Gastroesophageal sphincter (tissue), 4 donors: ENCODE data around the gene ARRB1. TPM values are rescaled to one million over a fixed set of nuclear protein-coding genes. Genes with fewer than 3 reads are reported as not detected.
A peak's percentile ranks its signal among the peaks of the same experiment; 100 is the strongest.
"Not testable (repeated sequence)": the region's sequence is repeated elsewhere in the genome, so short reads cannot be mapped to it uniquely, and the experiment has no call there.

Experiments used
- ATAC-seq: fragments of 150-250 bp; one replicate; pipeline ENCODE4 v1.9.1; 2016; ENCODE audit warnings: mild to moderate bottlenecking, moderate library complexity
- H3K27ac ChIP-seq, 4 donors: fragments of 200-600 bp; sonication (generic) in 3 of 4; 1 replicate in 3 of 4; 2 replicates in 1 of 4; pipeline ENCODE4 v1.5.1; 2016 to 2019
- H3K27me3 ChIP-seq: fragments of 200-600 bp; sonication (generic); one replicate; pipeline ENCODE4 v1.5.1; 2019
- H3K36me3 ChIP-seq, 2 donors: fragments of 200-600 bp; sonication (generic); one replicate each; pipeline ENCODE4 v1.5.1; 2019; ENCODE audit warnings: control low read depth in 1 of 2
- H3K4me1 ChIP-seq, 3 donors: fragments of 200-600 bp; sonication (generic); 1 replicate in 2 of 3; 2 replicates in 1 of 3; pipeline ENCODE4 v1.5.1; 2016 to 2019; ENCODE audit warnings: control low read depth in 2 of 3
- H3K4me3 ChIP-seq, 2 donors: fragments of 200-600 bp; sonication (generic); one replicate each; pipeline ENCODE4 v1.5.1; 2019; ENCODE audit warnings: mild to moderate bottlenecking in 1 of 2, moderate library complexity in 1 of 2
- H3K9me3 ChIP-seq, 3 donors: fragments of 200-600 bp; sonication (generic); one replicate each; pipeline ENCODE4 v1.5.1; 2017 to 2019; ENCODE audit warnings: control low read depth in 2 of 3
- EP300 ChIP-seq: sonication (generic); formaldehyde crosslinking; IDR thresholded peaks from one replicate; pipeline ENCODE4 v1.6.1; 2017; ENCODE audit warnings: antibody characterized with exemption, mild to moderate bottlenecking
- POLR2A ChIP-seq, 2 donors: fragments of 450-650 bp; IDR thresholded peaks; one replicate each; pipeline ENCODE4 v1.6.1; 2017; ENCODE audit warnings: antibody characterized with exemption in 2 of 2, mild to moderate bottlenecking in 2 of 2, moderate library complexity in 1 of 2
- POLR2AphosphoS5 ChIP-seq: sonication (generic); formaldehyde crosslinking; IDR thresholded peaks from one replicate; pipeline ENCODE4 v1.6.1; 2017; ENCODE audit warnings: antibody characterized with exemption
- WGBS, 2 donors: methylation state at CpG; one replicate each; pipeline ENCODE4 v1.1.5; 2018; ENCODE audit warnings: low coverage in 1 of 2; 5-methylcytosine and 5-hydroxymethylcytosine counted together
- total RNA-seq, 4 donors: library from RNA; depleted of rRNA; stranded (reverse); fragments of >200 nt; gene quantifications; one replicate each; pipeline ENCODE4 v1.1.0, GENCODE V29; 2016
- TF ChIP-seq, protein P1 (sequence below), 4 experiments: fragments of 200-600 bp in 2 of 4; fragments of 450-650 bp in 2 of 4; sonication (generic) in 1 of 4; IDR thresholded peaks; one replicate each; pipeline ENCODE4 v1.5.1; 2017 to 2019; ENCODE audit warnings: antibody characterized with exemption in 4 of 4, mild to moderate bottlenecking in 2 of 4, moderate library complexity in 2 of 4

ARRB1 gene
- total RNA-seq, 4 donors from 2014 or later = 72.3 to 120 (median 93.0) TPM

DNA sequence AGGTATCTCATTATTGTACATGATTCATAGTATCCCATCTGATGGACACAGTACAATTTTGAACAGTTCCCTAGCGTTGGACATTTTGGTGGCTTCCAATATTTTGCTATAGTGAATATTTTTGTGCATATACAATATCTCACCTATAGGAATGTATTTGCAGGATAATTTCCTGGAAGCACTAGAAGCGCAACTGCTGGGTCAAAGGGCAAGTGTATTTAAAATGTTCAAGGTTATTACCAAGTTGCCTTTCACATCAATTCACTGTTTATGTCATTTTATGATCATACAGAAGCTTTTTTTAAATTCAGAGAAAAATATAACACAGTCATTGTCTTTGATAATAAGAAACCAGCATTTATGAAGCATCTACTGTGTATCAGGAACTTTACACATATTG, 28.8 kb upstream of the ARRB1 start:
- peaks cover 0 to 36% (median 13%) of the 10 kb centered on the region in 3 donors for H3K4me1 ChIP-seq
- H3K36me3 ChIP-seq = no peaks in the 10 kb centered on the region
- ATAC-seq = no peak
- no peak overlapping the region for H3K4me3 ChIP-seq
- no peaks in the 10 kb centered on the region for H3K27me3 ChIP-seq
- 87 to 100% methylated on average over 2 of the region's 2 CpGs for WGBS, 2 donors
- TF ChIP-seq EP300 (no peak), POLR2AphosphoS5 (no peak), POLR2A (IDR thresholded peaks at IDR 0.05) (no peak)
- TF ChIP-seq, protein P1, sequence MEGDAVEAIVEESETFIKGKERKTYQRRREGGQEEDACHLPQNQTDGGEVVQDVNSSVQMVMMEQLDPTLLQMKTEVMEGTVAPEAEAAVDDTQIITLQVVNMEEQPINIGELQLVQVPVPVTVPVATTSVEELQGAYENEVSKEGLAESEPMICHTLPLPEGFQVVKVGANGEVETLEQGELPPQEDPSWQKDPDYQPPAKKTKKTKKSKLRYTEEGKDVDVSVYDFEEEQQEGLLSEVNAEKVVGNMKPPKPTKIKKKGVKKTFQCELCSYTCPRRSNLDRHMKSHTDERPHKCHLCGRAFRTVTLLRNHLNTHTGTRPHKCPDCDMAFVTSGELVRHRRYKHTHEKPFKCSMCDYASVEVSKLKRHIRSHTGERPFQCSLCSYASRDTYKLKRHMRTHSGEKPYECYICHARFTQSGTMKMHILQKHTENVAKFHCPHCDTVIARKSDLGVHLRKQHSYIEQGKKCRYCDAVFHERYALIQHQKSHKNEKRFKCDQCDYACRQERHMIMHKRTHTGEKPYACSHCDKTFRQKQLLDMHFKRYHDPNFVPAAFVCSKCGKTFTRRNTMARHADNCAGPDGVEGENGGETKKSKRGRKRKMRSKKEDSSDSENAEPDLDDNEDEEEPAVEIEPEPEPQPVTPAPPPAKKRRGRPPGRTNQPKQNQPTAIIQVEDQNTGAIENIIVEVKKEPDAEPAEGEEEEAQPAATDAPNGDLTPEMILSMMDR (IDR thresholded peaks at IDR 0.05) = no peak
- H3K27ac ChIP-seq = peak overlapping the region in 3 of 4 donors; percentile 1 to 58 (median 54)
- H3K9me3 ChIP-seq = no peaks in the 10 kb centered on the region

- not testable (repeated sequence) for H3K27me3 ChIP-seq, H3K27ac ChIP-seq, ATAC-seq, H3K9me3 ChIP-seq, H3K36me3 ChIP-seq, H3K4me3 ChIP-seq
- 89 to 98% methylated on average over 3 to 4 of the region's 17 CpGs for WGBS, 2 donors
- peaks cover 0 to 26% (median 10%) of the 10 kb centered on the region in 3 donors for H3K4me1 ChIP-seq
These were observed 27.3 kb upstream of the ARRB1 start for GRCh38 chr11:75378776-75379175.

GRCh38 chr11:75376175-75376574, 24.7 kb upstream of the ARRB1 start:
- Histone ChIP-seq H3K4me1 (peaks cover 0 to 32% (median 11%) of the 10 kb centered on the region in 3 donors), H3K9me3 (no peaks in the 10 kb centered on the region), H3K27me3 (no peaks in the 10 kb centered on the region), H3K36me3 (no peaks in the 10 kb centered on the region), H3K27ac (no peak overlapping the region), H3K4me3 (no peak overlapping the region)
- ATAC-seq = no peak
- no peak for TF ChIP-seq POLR2AphosphoS5
- TF ChIP-seq, protein P1 (IDR thresholded peaks at IDR 0.05) = no peak
- TF ChIP-seq POLR2A (IDR thresholded peaks at IDR 0.05) = no peak
- TF ChIP-seq EP300 = no peak
- WGBS, 2 donors = 60 to 83% methylated on average over 1 to 3 of the region's 9 CpGs

DNA sequence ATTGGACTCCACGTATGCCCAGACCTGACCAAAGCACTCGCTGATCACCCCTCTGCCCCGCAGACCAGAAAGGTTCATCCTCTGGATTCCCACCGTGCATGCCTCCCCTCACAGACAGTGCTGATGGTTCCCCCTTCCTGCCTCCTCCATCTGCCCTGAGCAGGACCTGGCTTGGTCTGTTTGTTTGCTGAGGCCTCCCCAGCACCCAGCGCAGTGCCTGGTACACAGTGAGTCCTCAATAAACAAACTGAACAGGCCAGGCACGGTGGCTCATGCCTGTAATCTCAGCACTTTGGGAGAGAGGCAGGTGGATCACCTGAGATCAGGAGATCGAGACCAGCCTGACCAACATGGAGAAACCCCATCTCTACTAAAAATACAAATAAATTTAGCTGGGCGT, 24.2 kb upstream of the ARRB1 start:
- no peak for ATAC-seq
- Histone ChIP-seq H3K27ac (no peak overlapping the region), H3K9me3 (no peaks in the 10 kb centered on the region), H3K27me3 (no peaks in the 10 kb centered on the region), H3K4me3 (no peak overlapping the region), H3K4me1 (peaks cover 0 to 27% (median 6%) of the 10 kb centered on the region in 3 donors), H3K36me3 (no peaks in the 10 kb centered on the region)
- TF ChIP-seq, protein P1 (IDR thresholded peaks at IDR 0.05) = no peak
- TF ChIP-seq EP300 (no peak), POLR2AphosphoS5 (no peak), POLR2A (IDR thresholded peaks at IDR 0.05) (no peak)
- WGBS, 2 donors = 70 to 96% methylated on average over 3 to 4 of the region's 8 CpGs

GRCh38 chr11:75374646-75375045, 23.2 kb upstream of the ARRB1 start:
- peaks cover 0 to 22% (median 6%) of the 10 kb centered on the region in 3 donors for H3K4me1 ChIP-seq
- no peaks in the 10 kb centered on the region for H3K36me3 ChIP-seq
- TF ChIP-seq POLR2AphosphoS5 (no peak), POLR2A (IDR thresholded peaks at IDR 0.05) (no peak), EP300 (no peak)
- TF ChIP-seq, protein P1 (IDR thresholded peaks at IDR 0.05) = no peak
- H3K9me3 ChIP-seq = no peaks in the 10 kb centered on the region
- no peak for ATAC-seq
- 96% methylated on average over 2 to 4 of the region's 4 CpGs for WGBS, 2 donors
- no peak overlapping the region for H3K27ac ChIP-seq
- H3K4me3 ChIP-seq = no peak overlapping the region
- H3K27me3 ChIP-seq = no peaks in the 10 kb centered on the region
